ACC112 (cell line): Measurements from ENCODE around the gene OR4D10.
"Not testable (repeated sequence)": the region's sequence is repeated elsewhere in the genome, so short reads cannot be mapped to it uniquely, and the experiment has no call there.

Experiments
- H2AFZ ChIP-seq: fragments of 200-600 bp; sonication (generic); one replicate; pipeline ENCODE4 v1.6.0; 2017; ENCODE audit warnings: antibody characterized with exemption, low read length; ENCODE audit not compliant: unreplicated experiment
- H3K27ac ChIP-seq: fragments of 200-600 bp; sonication (generic); 2 replicates; pipeline ENCODE4 v1.5.1; 2014; ENCODE audit warnings: low read depth, mild to moderate bottlenecking, antibody characterized with exemption, low read length, moderate library complexity
- H3K27me3 ChIP-seq: fragments of 200-600 bp; sonication (generic); 2 replicates; pipeline ENCODE4 v1.6.1; 2014; ENCODE audit warnings: mild to moderate bottlenecking, antibody characterized with exemption, low read length, moderate library complexity, mixed read lengths; ENCODE audit not compliant: insufficient read depth
- H3K36me3 ChIP-seq: fragments of 200-600 bp; sonication (generic); 2 replicates; pipeline ENCODE4 v1.6.1; 2016; ENCODE audit warnings: mild to moderate bottlenecking, antibody characterized with exemption, low read length, moderate library complexity, mixed read lengths; ENCODE audit not compliant: insufficient read depth
- H3K4me1 ChIP-seq: fragments of 200-600 bp; sonication (generic); one replicate; pipeline ENCODE4 v1.6.1; 2016; ENCODE audit warnings: low read length, mixed read lengths; ENCODE audit not compliant: insufficient read depth, unreplicated experiment, control insufficient read depth
- H3K4me3 ChIP-seq: fragments of 200-600 bp; sonication (generic); 2 replicates; pipeline ENCODE4 v1.5.1; 2014; ENCODE audit warnings: mild to moderate bottlenecking, low read depth, low read length
- H3K79me2 ChIP-seq: fragments of 200-600 bp; sonication (generic); one replicate; pipeline ENCODE4 v1.6.0; 2016; ENCODE audit warnings: low read length; ENCODE audit not compliant: control insufficient read depth, unreplicated experiment, insufficient read depth

Gene OR4D10

GRCh38 chr11:59473015-59473414 is at the start of gene OR4D10:
Gene OR4D10 (plus strand): TSS chr11:59473315. CDS start chr11:59477430, 4,115 bp downstream.
- Histone ChIP-seq H3K4me3 (no peak within 1 kb of the TSS), H3K4me1 (no peaks in the 10 kb centered on the region)

GRCh38 chr11:59423835-59424234 is 49.3 kb upstream of the OR4D10 start:
- no peak overlapping the region for H2AFZ ChIP-seq
- H3K4me3 ChIP-seq, result no peak overlapping the region
- H3K4me1 ChIP-seq, result no peaks in the 10 kb centered on the region
- peaks cover 28% of the 10 kb centered on the region for H3K27me3 ChIP-seq
- no peaks in the 10 kb centered on the region for H3K36me3 ChIP-seq
- H3K27ac ChIP-seq, result no peak overlapping the region
- no peaks in the 10 kb centered on the region for H3K79me2 ChIP-seq

More at GRCh38 chr11:59473015-59473414, at the start of gene OR4D10:
- Histone ChIP-seq H3K27me3 (peaks cover 52% of the 10 kb centered on the region), H3K27ac (no peak within 1 kb of the TSS), H3K79me2 (no peaks in the 10 kb centered on the region), H2AFZ (no peak within 1 kb of the TSS), H3K36me3 (no peaks in the 10 kb centered on the region)

- H3K27ac ChIP-seq, result no peak overlapping the region
- no peaks in the 10 kb centered on the region for H3K36me3 ChIP-seq
- H3K79me2 ChIP-seq, result no peaks in the 10 kb centered on the region
- no peaks in the 10 kb centered on the region for H3K4me1 ChIP-seq
- H2AFZ ChIP-seq, result no peak overlapping the region
- peaks cover 21% of the 10 kb centered on the region for H3K27me3 ChIP-seq
- H3K4me3 ChIP-seq, result no peak overlapping the region
These were observed 48.0 kb upstream of the OR4D10 start for GRCh38 chr11:59425131-59425530.

GRCh38 chr11:59426361-59427067 is 46.6 kb upstream of the OR4D10 start, which contains the start of gene OR5A2:
Gene OR5A2 (minus strand): TSS chr11:59426413. CDS start chr11:59422953, 3,460 bp downstream.
- H3K27ac ChIP-seq, result no peak within 1 kb of the TSS
- no peaks in the 10 kb centered on the region for H3K4me1 ChIP-seq
- H3K27me3 ChIP-seq, result peaks cover 26% of the 10 kb centered on the region
- no peak within 1 kb of the TSS for H2AFZ ChIP-seq
- H3K79me2 ChIP-seq, result no peaks in the 10 kb centered on the region
- H3K36me3 ChIP-seq, result no peaks in the 10 kb centered on the region
- H3K4me3 ChIP-seq, result no peak within 1 kb of the TSS

GRCh38 chr11:59427068-59427382 is 46.1 kb upstream of the OR4D10 start:
- Histone ChIP-seq H3K4me1 (no peaks in the 10 kb centered on the region), H2AFZ (no peak overlapping the region), H3K36me3 (no peaks in the 10 kb centered on the region), H3K27me3 (peaks cover 31% of the 10 kb centered on the region), H3K4me3 (no peak overlapping the region), H3K79me2 (no peaks in the 10 kb centered on the region), H3K27ac (no peak overlapping the region)

GRCh38 chr11:59429924-59430516 is 43.1 kb upstream of the OR4D10 start:
- H3K4me3 ChIP-seq, result no peak overlapping the region
- no peaks in the 10 kb centered on the region for H3K36me3 ChIP-seq
- no peak overlapping the region for H3K27ac ChIP-seq
- H3K79me2 ChIP-seq, result no peaks in the 10 kb centered on the region
- H2AFZ ChIP-seq, result no peak overlapping the region
- H3K27me3 ChIP-seq, result peaks cover 51% of the 10 kb centered on the region
- H3K4me1 ChIP-seq, result no peaks in the 10 kb centered on the region

- no peak within 1 kb of the TSS for H3K27ac ChIP-seq
These were observed 36.9 kb upstream of the OR4D10 start, which contains the start of gene OR5A1 for GRCh38 chr11:59436169-59436568. Gene OR5A1 (plus strand): TSS chr11:59436469. CDS start chr11:59443169, 6,700 bp downstream.

GRCh38 chr11:59437770-59438169 is 35.3 kb upstream of the OR4D10 start:
- H3K36me3 ChIP-seq, result no peaks in the 10 kb centered on the region
- H3K4me1 ChIP-seq, result no peaks in the 10 kb centered on the region
- no peak overlapping the region for H3K4me3 ChIP-seq
- H3K27ac ChIP-seq, result no peak overlapping the region
- no peaks in the 10 kb centered on the region for H3K79me2 ChIP-seq
- peaks cover 81% of the 10 kb centered on the region for H3K27me3 ChIP-seq
- no peak overlapping the region for H2AFZ ChIP-seq

More at GRCh38 chr11:59436169-59436568, 36.9 kb upstream of the OR4D10 start, which contains the start of gene OR5A1:
- no peak within 1 kb of the TSS for H2AFZ ChIP-seq
- H3K4me3 ChIP-seq, result no peak within 1 kb of the TSS
- no peaks in the 10 kb centered on the region for H3K79me2 ChIP-seq
- H3K36me3 ChIP-seq, result no peaks in the 10 kb centered on the region
- peaks cover 92% of the 10 kb centered on the region for H3K27me3 ChIP-seq
- H3K4me1 ChIP-seq, result no peaks in the 10 kb centered on the region

- not testable (repeated sequence) for H2AFZ ChIP-seq, H3K79me2 ChIP-seq, H3K36me3 ChIP-seq, H3K27ac ChIP-seq, H3K4me1 ChIP-seq, H3K4me3 ChIP-seq
- peaks cover 12% of the 10 kb centered on the region for H3K27me3 ChIP-seq
These were observed 27.5 kb upstream of the OR4D10 start for GRCh38 chr11:59445624-59446023.

GRCh38 chr11:59448484-59448883 is 24.6 kb upstream of the OR4D10 start:
- Histone ChIP-seq H3K4me3 (no peak overlapping the region), H3K36me3 (no peaks in the 10 kb centered on the region), H2AFZ (no peak overlapping the region), H3K4me1 (no peaks in the 10 kb centered on the region), H3K79me2 (no peaks in the 10 kb centered on the region), H3K27me3 (peaks cover 8% of the 10 kb centered on the region; the same call in 1 of the 2 replicates), H3K27ac (no peak overlapping the region)

- H3K27me3 ChIP-seq, result peaks cover 37% of the 10 kb centered on the region
- H3K79me2 ChIP-seq, result no peaks in the 10 kb centered on the region
- no peaks in the 10 kb centered on the region for H3K4me1 ChIP-seq
- H3K4me3 ChIP-seq, result no peak within 1 kb of the TSS
- H3K36me3 ChIP-seq, result no peaks in the 10 kb centered on the region
- H3K27ac ChIP-seq, result no peak within 1 kb of the TSS
- H2AFZ ChIP-seq, result no peak within 1 kb of the TSS
These were observed 16.5 kb upstream of the OR4D10 start, which contains the start of gene OR4D6 for GRCh38 chr11:59456661-59457060. Gene OR4D6 (plus strand): TSS chr11:59456961. CDS start chr11:59456961, 0 bp downstream.
